ENCODE results near the gene RIGI. TPM values are rescaled to one million over a fixed set of nuclear protein-coding genes. Genes with fewer than 3 reads are reported as not detected.

Gene RIGI
- total and polyA plus RNA-seq, 9 of the 15 experiments (the other 6 are each of a cell fraction or from before 2014, with no cell fraction given), result 0.27 to 1.1 (median 0.54) TPM

- TF ChIP-seq CHD7 (IDR thresholded peaks at IDR 0.05; ENCODE audit: low read depth, low read length) (no peak), GTF2F1 (IDR thresholded peaks at IDR 0.05; ENCODE audit: low read depth, low read length) (no peak), HNRNPL (IDR thresholded peaks at IDR 0.05; ENCODE audit: low read depth, low read length) (no peak), MEF2A (IDR thresholded peaks at IDR 0.05; ENCODE audit: control insufficient read depth, low read depth, low read length) (no peak), GTF2E2 (tag; IDR thresholded peaks at IDR 0.05) (no peak), MXI1 (IDR thresholded peaks at IDR 0.05; ENCODE audit: low read depth, low read length) (no peak), ZBTB11 (CRISPR knock-in tag; IDR thresholded peaks at IDR 0.05) (peak; percentile 19 to 95 (median 60); a peak in 3 of 6 replicates), MBD1 (CRISPR knock-in tag; IDR thresholded peaks at IDR 0.05) (no peak)
These were observed 47.0 kb upstream of the RIGI start, which contains the start of gene NDUFB6 (continued) for GRCh38 chr9:32572900-32573523.
